GM12891 (cell line): Measurements from ENCODE around the gene DNAJC21.

Experiments
- PAX5 ChIP-seq: IDR thresholded peaks from 2 replicates; pipeline ENCODE4 v1.6.1; 2011; ENCODE audit warnings: low read length, moderate library complexity, mild to moderate bottlenecking; ENCODE audit not compliant: insufficient read depth, severe bottlenecking
- POLR2A ChIP-seq: IDR thresholded peaks from 2 replicates; pipeline ENCODE4 v1.6.1; 2011; ENCODE audit warnings: low read depth, low read length, control low read depth
- POLR2AphosphoS5 ChIP-seq: IDR thresholded peaks from 2 replicates; pipeline ENCODE4 v1.6.1; 2011; ENCODE audit warnings: low read depth, low read length, control low read depth
- SPI1 ChIP-seq: IDR thresholded peaks from 2 replicates; pipeline ENCODE4 v1.6.1; 2011; ENCODE audit warnings: low read depth, low read length, control low read depth
- TAF1 ChIP-seq: IDR thresholded peaks from 2 replicates; pipeline ENCODE4 v1.6.1; 2011; ENCODE audit warnings: low read depth, low read length, control low read depth

- no peak for TF ChIP-seq POLR2A
- no peak for TF ChIP-seq PAX5
- no peak for TF ChIP-seq POLR2AphosphoS5
- TF ChIP-seq SPI1, result no peak
- no peak for TF ChIP-seq TAF1
Measured at GRCh38 chr5:34932947-34933346, 3.6 kb downstream of the DNAJC21 start.
